Activated CD8-positive, alpha-beta memory T cell treated with anti-CD3 and anti-CD28 coated beads, Interleukin-2, amount 50 U/mL, for 4 hours (primary cell): Measurements from ENCODE around the gene DCAF12.
A peak's percentile ranks its signal among the peaks of the same experiment; 100 is the strongest.
"Not testable (repeated sequence)": the region's sequence is repeated elsewhere in the genome, so short reads cannot be mapped to it uniquely, and the experiment has no call there.

Experiments used
- DNase-seq: peaks from one replicate; pipeline ENCODE4 v3.0.0-alpha.2; 2020

The DCAF12 gene

DNA sequence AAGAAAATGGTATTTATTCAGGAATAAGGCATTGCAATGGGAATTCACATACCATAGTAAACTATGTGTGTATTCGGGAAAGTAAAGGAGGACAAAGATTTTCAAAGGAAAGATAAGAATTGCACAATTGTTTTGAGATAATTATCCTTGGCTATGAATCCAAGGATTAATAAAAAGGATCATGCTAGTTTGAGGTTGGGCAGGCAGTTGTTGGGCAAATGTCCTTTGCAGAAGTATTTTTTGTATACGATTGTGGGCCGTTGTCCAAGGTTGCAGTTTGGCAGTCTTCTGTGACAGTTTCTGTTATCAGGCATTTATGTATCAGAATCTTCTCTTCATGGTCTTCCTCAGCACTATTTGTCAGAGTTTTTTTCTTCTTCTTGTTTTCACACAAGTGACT is 67.2 kb downstream of the DCAF12 start:
- no peak for DNase-seq

- peak; percentile 17 for DNase-seq
Measured at GRCh38 chr9:34049630-34050384, 76.7 kb downstream of the DCAF12 start.

GRCh38 chr9:34048727-34049629 is 77.5 kb downstream of the DCAF12 start, which contains the start of gene UBAP2:
Gene UBAP2 (minus strand): TSS chr9:34048887. CDS start chr9:34017148, 31,739 bp downstream.
- DNase-seq, result peak; percentile 97

DNA sequence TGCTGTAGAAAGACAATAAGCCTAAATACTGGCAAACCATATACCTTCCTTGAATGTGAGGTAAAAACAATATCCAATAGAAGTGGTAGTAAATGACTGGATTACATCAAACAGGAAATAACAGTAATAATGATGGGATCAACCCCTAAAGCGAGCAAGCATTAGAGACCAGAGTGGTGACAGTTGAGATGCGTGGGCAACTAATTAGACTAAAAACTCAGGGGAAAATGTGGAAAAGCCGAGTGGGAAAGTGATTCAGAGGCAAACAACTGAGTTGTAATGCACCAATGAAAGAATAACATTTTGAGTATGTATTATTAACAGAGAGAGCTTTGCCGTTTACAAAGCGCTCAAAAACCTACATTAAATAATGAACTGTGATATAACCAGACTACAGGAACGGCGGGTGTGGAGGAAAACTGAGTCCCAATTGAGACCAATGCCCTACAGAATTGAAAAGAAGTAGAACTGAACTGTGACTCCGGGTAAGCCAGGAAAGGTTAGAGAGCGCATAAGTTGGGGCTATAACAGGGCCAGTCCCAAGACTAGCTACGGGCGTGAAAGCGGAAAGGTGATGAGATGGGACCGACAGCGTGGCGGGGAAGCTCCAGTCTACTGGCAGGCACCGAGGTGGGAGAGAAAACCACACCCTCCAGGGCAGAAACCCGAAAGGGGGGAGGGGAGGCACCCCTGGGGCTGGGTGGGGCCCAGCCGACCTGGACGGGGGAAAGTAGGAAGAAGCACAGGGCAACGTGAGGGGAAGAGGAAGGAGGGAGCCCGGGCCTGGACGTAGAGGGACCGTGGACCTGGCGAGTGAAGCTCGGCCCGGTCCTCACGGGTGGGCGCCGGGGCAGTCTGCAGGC is 78.4 kb downstream of the DCAF12 start:
- DNase-seq, result peak; percentile 54

DNA sequence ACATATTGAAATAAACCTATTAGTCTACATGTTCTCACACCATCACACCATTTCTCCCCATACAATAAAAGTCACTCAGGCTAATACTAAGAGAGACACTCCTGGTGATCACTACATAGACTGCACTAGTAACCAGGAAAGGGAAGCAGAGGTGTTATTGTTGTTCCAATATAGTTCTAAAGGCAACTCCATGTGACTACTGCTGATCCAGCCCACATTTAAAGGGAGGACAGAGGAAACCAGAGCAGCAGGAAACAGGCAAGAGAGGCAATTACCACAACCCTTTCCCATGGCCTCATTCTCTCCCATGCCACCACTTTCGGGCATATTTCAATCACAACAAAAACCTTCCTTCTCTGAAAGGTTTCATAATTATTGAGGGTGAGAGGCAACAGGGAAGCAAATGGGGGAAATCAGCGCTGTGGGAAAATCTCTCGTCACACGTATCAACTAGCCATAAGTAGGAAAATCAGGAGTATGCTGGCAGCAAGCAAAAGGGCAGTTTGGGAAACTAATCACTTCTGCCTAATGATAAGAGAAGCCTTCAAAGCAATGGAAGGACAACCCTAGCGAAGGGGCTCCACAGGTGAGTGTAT is 79.6 kb downstream of the DCAF12 start:
- DNase-seq, result no peak

DNA sequence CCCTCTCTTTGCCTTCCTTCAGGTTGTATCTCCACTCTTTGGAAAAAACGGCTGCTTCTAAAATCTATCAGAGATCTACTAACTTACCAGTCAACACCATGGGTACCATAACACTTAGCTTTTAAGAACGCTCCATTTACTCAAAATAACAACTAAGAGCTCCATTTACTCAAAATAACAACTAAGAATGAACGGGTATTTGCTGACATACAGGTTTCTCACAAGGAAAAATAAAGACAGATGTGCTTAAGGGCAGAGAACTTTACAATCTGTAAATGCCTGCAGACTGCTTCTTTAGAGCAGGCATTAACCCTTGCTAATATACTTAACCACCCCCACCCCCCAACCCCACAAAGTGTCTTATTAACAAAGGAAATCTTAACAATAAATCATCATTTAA is 80.6 kb downstream of the DCAF12 start:
- no peak for DNase-seq

DNA sequence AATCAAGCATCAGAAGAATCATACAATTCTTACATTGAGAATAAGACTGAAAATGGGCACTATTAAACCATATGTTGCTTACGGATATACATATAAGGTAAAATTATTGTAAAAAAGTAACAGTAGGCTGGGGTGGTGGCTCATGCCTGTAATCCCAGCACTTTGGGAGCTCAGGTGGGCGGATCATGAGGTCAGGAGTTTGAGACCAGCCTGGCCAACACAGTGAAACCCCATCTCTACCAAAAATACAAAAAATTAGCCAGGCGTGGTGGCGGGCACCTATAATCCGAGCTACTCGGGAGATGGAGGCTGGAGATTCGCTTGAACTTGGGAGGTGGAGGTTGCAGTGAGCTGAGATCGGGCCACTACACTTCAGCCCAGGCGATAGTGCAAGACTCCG is 84.4 kb downstream of the DCAF12 start:
- DNase-seq, result not testable (repeated sequence)

- DNase-seq, result not testable (repeated sequence)
Measured at GRCh38 chr9:34038851-34039250, 87.6 kb downstream of the DCAF12 start.

GRCh38 chr9:34037626-34038025 is 88.9 kb downstream of the DCAF12 start:
- DNase-seq, result no peak

GRCh38 chr9:34036625-34037024 is 89.9 kb downstream of the DCAF12 start:
- no peak for DNase-seq
